Muscle layer of duodenum (tissue), 2 donors: ENCODE data around the gene PTPN2.
"Not testable (repeated sequence)": the region's sequence is repeated elsewhere in the genome, so short reads cannot be mapped to it uniquely, and the experiment has no call there.

Source experiments
- H3K27ac ChIP-seq: one replicate; pipeline ENCODE4 v1.7.0; 2013; ENCODE audit warnings: mild to moderate bottlenecking, low read length
- H3K27me3 ChIP-seq: one replicate; pipeline ENCODE4 v1.7.0; 2013; ENCODE audit warnings: low read depth, mild to moderate bottlenecking, control low read depth, low read length
- H3K36me3 ChIP-seq, 2 donors: one replicate each; pipeline ENCODE4 v1.7.0; 2013; ENCODE audit warnings: low read length in 2 of 2, control low read depth in 1 of 2, mild to moderate bottlenecking in 1 of 2; ENCODE audit not compliant: insufficient read depth in 2 of 2, control insufficient read depth in 1 of 2
- H3K4me1 ChIP-seq, 2 donors: one replicate each; pipeline ENCODE4 v1.7.0; 2013; ENCODE audit warnings: low read length in 2 of 2, mild to moderate bottlenecking in 2 of 2, control low read depth in 1 of 2, moderate library complexity in 1 of 2; ENCODE audit not compliant: insufficient read depth in 2 of 2, control insufficient read depth in 1 of 2
- H3K4me3 ChIP-seq, 2 donors: one replicate each; pipeline ENCODE4 v1.7.0; 2013; ENCODE audit warnings: low read length in 2 of 2, low read depth in 1 of 2, mild to moderate bottlenecking in 1 of 2
- H3K9me3 ChIP-seq, 2 donors: one replicate each; pipeline ENCODE4 v1.7.0; 2013; ENCODE audit warnings: low read length in 2 of 2, control low read depth in 1 of 2, mild to moderate bottlenecking in 1 of 2; ENCODE audit not compliant: control insufficient read depth in 1 of 2
- donor health status: healthy.

The PTPN2 gene

GRCh38 chr18:12890964-12891363 is 6.9 kb upstream of the PTPN2 start:
- Histone ChIP-seq H3K36me3 (no peaks in the 10 kb centered on the region), H3K4me1 (no peaks in the 10 kb centered on the region), H3K4me3 (no peak overlapping the region), H3K27ac (no peak overlapping the region), H3K27me3 (no peaks in the 10 kb centered on the region), H3K9me3 (no peaks in the 10 kb centered on the region)

- H3K27ac ChIP-seq: no peak overlapping the region
Measured at GRCh38 chr18:12886498-12887126, 2.6 kb upstream of the PTPN2 start.

GRCh38 chr18:12885500-12885899 is 1.5 kb upstream of the PTPN2 start:
- Histone ChIP-seq H3K4me1 (peaks cover 4 to 18% of the 10 kb centered on the region in 2 donors), H3K27me3 (no peaks in the 10 kb centered on the region), H3K36me3 (peaks cover 0 to 4% of the 10 kb centered on the region in 2 donors), H3K9me3 (no peaks in the 10 kb centered on the region), H3K27ac (no peak overlapping the region), H3K4me3 (no peak overlapping the region)

More at GRCh38 chr18:12886498-12887126, 2.6 kb upstream of the PTPN2 start:
- no peaks in the 10 kb centered on the region for H3K27me3 ChIP-seq
- no peak overlapping the region for H3K4me3 ChIP-seq
- no peaks in the 10 kb centered on the region for H3K9me3 ChIP-seq
- H3K36me3 ChIP-seq: peaks cover 0 to 4% of the 10 kb centered on the region in 2 donors
- H3K4me1 ChIP-seq: peaks cover 4 to 17% of the 10 kb centered on the region in 2 donors

GRCh38 chr18:12884406-12885323 is 628 bp upstream of the PTPN2 start:
- Histone ChIP-seq H3K27me3 (no peaks in the 10 kb centered on the region), H3K4me1 (peaks cover 4 to 18% of the 10 kb centered on the region in 2 donors), H3K4me3 (peak overlapping the region; percentile 66 to 89)

GRCh38 chr18:12883372-12883683 is 709 bp downstream of the PTPN2 start:
- Histone ChIP-seq H3K36me3 (peaks cover 0 to 4% of the 10 kb centered on the region in 2 donors), H3K4me1 (peaks cover 4 to 18% of the 10 kb centered on the region in 2 donors), H3K27ac (peak overlapping the region; percentile 95), H3K9me3 (no peaks in the 10 kb centered on the region), H3K4me3 (peak overlapping the region; percentile 66 to 80), H3K27me3 (no peaks in the 10 kb centered on the region)

More at GRCh38 chr18:12884406-12885323, 628 bp upstream of the PTPN2 start:
- H3K9me3 ChIP-seq: no peaks in the 10 kb centered on the region
- H3K36me3 ChIP-seq: peaks cover 0 to 4% of the 10 kb centered on the region in 2 donors
- peak overlapping the region; percentile 94 for H3K27ac ChIP-seq

- Histone ChIP-seq H3K4me3 (peak overlapping the region; percentile 66 to 80), H3K4me1 (peaks cover 4 to 18% of the 10 kb centered on the region in 2 donors), H3K36me3 (peaks cover 0 to 4% of the 10 kb centered on the region in 2 donors), H3K27ac (peak overlapping the region; percentile 95), H3K9me3 (no peaks in the 10 kb centered on the region), H3K27me3 (no peaks in the 10 kb centered on the region)
Measured at GRCh38 chr18:12882453-12883371, 1.3 kb downstream of the PTPN2 start.

GRCh38 chr18:12880541-12880910 is 3.5 kb downstream of the PTPN2 start:
- H3K4me3 ChIP-seq: no peak overlapping the region
- peaks cover 4 to 18% of the 10 kb centered on the region in 2 donors for H3K4me1 ChIP-seq
- no peaks in the 10 kb centered on the region for H3K27me3 ChIP-seq
- no peaks in the 10 kb centered on the region for H3K9me3 ChIP-seq
- peak overlapping the region; percentile 52 for H3K27ac ChIP-seq
- peaks cover 0 to 4% of the 10 kb centered on the region in 2 donors for H3K36me3 ChIP-seq

- Histone ChIP-seq H3K27me3 (no peaks in the 10 kb centered on the region), H3K4me3 (no peak overlapping the region), H3K9me3 (no peaks in the 10 kb centered on the region), H3K4me1 (peaks cover 4 to 18% of the 10 kb centered on the region in 2 donors), H3K36me3 (peaks cover 0 to 4% of the 10 kb centered on the region in 2 donors), H3K27ac (peak overlapping the region; percentile 52)
Measured at GRCh38 chr18:12879840-12880540, 4.0 kb downstream of the PTPN2 start.

- H3K4me1 ChIP-seq, H3K36me3 ChIP-seq, H3K4me3 ChIP-seq, H3K27ac ChIP-seq, H3K9me3 ChIP-seq, H3K27me3 ChIP-seq: not testable (repeated sequence)
Measured at GRCh38 chr18:12874992-12875391, 9.0 kb downstream of the PTPN2 start.

GRCh38 chr18:12873961-12874567 is 10.0 kb downstream of the PTPN2 start:
- not testable (repeated sequence) for H3K36me3 ChIP-seq, H3K27me3 ChIP-seq, H3K4me1 ChIP-seq, H3K27ac ChIP-seq, H3K4me3 ChIP-seq, H3K9me3 ChIP-seq
